Fibroblast of pulmonary artery (primary cell): ENCODE data around the gene CCRL2.

ENCODE experiments used
- DNase-seq: peaks from one replicate; pipeline ENCODE4 v3.0.0-alpha.2; 2010; ENCODE audit warnings: low read depth
- H3K4me3 ChIP-seq: replicated peaks from 2 replicates; pipeline ENCODE4 v1.5.1; 2011; ENCODE audit warnings: low read depth, mild to moderate bottlenecking, control low read depth, low read length, moderate library complexity
- TF ChIP-seq, protein P1 (sequence below): IDR thresholded peaks from 2 replicates; pipeline ENCODE4 v1.5.1; 2011; ENCODE audit warnings: mild to moderate bottlenecking, control low read depth, low read length, inconsistent platforms; ENCODE audit errors: missing control alignments

The CCRL2 gene, protein sequence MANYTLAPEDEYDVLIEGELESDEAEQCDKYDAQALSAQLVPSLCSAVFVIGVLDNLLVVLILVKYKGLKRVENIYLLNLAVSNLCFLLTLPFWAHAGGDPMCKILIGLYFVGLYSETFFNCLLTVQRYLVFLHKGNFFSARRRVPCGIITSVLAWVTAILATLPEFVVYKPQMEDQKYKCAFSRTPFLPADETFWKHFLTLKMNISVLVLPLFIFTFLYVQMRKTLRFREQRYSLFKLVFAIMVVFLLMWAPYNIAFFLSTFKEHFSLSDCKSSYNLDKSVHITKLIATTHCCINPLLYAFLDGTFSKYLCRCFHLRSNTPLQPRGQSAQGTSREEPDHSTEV

DNA sequence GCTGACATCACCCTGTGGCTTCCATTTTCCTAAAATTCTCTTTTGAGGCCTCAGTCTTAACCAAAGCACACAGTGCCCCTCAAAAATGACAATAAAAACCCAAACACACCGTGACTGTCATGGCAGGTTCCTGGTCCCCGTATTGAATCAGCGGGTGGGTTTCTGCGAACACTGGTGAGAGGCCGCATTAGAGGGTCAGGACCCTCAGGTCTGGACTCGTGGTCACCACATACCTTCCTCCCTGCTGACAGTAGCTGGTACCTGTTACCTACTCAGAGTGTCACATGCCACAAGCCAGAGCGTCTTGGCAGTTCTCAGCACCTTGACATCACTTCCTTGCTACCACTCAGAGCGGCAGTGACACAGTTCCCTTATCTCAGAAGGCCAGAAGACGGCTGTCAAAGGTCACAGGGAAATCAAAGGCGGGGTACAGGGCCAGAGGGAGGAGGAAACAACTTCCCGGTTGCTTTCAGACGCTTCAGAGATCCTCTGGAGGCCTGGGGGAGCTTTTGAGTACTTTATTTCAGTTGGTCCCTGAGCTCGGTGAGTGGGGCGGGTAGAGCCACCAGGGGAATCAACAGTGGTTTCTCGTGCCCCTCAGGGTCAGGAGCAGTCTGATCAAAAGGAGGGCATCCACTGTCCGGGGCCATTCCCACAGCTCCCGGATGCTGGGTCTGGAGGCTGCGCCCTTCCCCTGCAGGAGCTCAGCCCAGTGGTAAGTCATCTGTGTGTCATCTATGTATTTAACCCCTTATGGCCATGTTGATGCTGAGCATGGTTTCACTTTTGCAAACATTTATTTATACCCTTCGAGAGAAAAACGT lies at the start of gene CCRL2, which contains the start of gene CCR5AS:
TSS of gene CCRL2 (plus strand) at position 472 of the 824 bp plus-strand sequence. CDS start 821 bp downstream, outside the sequence.
TSS of gene CCR5AS (minus strand) at position 279 of the 824 bp plus-strand sequence.
- TF ChIP-seq, protein P1, sequence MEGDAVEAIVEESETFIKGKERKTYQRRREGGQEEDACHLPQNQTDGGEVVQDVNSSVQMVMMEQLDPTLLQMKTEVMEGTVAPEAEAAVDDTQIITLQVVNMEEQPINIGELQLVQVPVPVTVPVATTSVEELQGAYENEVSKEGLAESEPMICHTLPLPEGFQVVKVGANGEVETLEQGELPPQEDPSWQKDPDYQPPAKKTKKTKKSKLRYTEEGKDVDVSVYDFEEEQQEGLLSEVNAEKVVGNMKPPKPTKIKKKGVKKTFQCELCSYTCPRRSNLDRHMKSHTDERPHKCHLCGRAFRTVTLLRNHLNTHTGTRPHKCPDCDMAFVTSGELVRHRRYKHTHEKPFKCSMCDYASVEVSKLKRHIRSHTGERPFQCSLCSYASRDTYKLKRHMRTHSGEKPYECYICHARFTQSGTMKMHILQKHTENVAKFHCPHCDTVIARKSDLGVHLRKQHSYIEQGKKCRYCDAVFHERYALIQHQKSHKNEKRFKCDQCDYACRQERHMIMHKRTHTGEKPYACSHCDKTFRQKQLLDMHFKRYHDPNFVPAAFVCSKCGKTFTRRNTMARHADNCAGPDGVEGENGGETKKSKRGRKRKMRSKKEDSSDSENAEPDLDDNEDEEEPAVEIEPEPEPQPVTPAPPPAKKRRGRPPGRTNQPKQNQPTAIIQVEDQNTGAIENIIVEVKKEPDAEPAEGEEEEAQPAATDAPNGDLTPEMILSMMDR, result no peak
- H3K4me3 ChIP-seq, result no peak within 1 kb of the TSS
- DNase-seq, result peak; percentile 36

DNA sequence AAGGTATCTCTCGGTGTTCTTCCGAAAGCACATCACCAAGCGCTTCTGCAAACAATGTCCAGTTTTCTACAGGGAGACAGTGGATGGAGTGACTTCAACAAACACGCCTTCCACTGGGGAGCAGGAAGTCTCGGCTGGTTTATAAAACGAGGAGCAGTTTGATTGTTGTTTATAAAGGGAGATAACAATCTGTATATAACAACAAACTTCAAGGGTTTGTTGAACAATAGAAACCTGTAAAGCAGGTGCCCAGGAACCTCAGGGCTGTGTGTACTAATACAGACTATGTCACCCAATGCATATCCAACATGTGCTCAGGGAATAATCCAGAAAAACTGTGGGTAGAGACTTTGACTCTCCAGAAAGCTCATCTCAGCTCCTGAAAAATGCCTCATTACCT lies 48.6 kb upstream of the CCRL2 start:
- TF ChIP-seq, protein P1, result no peak
- H3K4me3 ChIP-seq, result no peak overlapping the region
- DNase-seq, result no peak

DNA sequence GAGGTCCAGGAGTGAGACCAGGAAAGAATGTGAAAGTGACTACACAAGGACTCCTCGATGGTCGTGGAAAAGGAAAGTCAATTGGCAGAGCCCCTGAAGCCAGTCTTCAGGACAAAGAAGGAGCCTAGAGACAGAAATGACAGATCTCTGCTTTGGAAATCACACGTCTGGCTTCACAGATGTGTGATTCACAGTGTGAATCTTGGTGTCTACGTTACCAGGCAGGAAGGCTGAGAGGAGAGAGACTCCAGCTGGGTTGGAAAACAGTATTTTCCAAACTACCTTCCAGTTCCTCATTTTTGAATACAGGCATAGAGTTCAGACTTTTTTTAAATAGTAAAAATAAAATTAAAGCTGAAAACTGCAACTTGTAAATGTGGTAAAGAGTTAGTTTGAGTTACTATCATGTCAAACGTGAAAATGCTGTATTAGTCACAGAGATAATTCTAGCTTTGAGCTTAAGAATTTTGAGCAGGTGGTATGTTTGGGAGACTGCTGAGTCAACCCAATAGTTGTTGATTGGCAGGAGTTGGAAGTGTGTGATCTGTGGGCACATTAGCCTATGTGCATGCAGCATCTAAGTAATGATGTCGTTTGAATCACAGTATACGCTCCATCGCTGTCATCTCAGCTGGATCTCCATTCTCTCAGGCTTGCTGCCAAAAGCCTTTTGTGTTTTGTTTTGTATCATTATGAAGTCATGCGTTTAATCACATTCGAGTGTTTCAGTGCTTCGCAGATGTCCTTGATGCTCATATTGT lies 47.1 kb upstream of the CCRL2 start:
- H3K4me3 ChIP-seq, result no peak overlapping the region
- no peak for DNase-seq
- TF ChIP-seq, protein P1, result no peak

DNA sequence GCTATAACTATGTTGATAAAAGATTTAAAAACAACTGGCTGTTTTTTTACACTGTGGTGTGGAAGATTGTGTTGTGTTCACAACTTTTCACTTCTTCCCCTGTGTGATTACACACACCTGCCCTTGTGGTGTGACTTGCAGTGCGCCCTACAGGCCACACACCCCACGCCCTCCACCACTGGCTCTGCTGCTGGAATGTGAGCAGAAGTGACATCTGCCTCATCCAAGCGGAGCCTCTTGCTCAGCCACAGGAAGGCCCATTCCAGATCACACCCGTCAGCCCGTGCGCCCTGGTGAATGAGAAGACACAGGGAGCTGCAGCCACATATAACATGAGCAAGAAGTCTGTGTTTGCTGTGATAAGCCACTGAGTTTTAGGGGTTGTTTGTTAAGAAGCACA lies 46.2 kb upstream of the CCRL2 start:
- no peak overlapping the region for H3K4me3 ChIP-seq
- TF ChIP-seq, protein P1, result no peak
- no peak for DNase-seq

DNA sequence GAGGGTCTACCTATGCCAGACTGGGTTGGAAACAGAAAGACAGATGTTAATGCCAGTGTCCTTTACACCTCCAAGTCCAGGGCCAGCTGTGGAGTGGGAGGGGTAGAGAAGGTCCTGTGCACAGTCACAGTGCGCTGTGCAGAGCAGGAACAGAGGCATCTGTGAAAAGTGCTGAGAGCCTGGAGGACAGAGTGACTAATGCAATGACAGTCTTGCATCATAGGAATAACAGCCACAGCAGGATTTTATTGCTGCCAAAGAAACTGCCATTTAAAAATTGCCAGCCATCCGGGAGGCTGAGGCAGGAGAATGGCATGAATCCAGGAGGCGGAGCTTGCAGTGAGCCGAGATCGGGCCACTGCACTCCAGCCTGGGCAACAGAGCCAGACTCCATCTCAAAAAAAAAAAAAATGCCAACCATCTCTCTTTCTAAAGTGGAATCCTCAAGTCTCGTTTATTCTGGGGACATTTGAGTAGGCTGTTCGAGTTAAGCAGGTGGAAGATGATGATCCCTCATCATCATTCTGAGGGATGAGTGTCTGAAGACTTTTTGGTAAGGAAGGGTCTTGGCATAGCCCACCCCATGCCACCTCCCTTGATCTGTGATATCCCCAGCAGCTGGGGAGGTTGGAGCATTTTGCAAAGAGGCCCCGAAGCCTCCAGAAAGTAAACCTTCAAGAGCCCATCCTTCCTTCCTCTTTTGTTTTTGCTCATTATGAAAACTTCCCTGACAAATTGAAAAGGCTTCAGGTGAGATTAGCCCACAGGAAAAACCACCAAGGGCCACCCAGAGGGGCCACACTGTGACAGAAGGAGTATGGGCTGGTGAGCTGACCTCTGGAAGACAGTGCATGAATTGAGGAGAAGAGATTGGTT lies 45.4 kb upstream of the CCRL2 start:
- TF ChIP-seq, protein P1, result no peak
- DNase-seq, result no peak
- no peak overlapping the region for H3K4me3 ChIP-seq

DNA sequence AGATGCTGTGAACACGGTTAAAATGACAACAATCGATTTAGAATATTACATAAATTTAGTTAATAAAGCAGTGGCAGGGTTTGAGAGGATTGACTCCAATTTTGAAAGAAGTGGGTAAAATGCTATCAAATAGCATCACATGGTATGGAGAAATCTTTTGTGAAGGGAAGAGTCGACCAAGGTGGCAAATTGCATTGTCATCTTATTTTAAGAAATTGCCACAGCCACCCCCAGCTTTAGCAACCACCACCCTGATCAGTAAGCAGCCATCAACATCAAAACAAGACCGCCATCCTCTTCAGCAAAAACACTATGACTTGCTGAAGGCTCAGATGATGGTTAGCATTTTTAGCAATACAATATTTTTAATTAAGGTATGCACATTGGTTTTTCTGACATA lies 42.0 kb upstream of the CCRL2 start:
- TF ChIP-seq, protein P1, result no peak
- H3K4me3 ChIP-seq, result no peak overlapping the region
- no peak for DNase-seq
